ENCODE results near the gene BCL2L12. TPM values are rescaled to one million over a fixed set of nuclear protein-coding genes. Genes with fewer than 3 reads are reported as not detected.

BCL2L12 gene
- total and polyA plus RNA-seq, 2 donors (not counting 1 experiment from before 2014, with no cell fraction given) = 19.9 to 22.1 TPM

GRCh38 chr19:49651820-49652550, 13.7 kb upstream of the BCL2L12 start:
- Histone ChIP-seq H3K9ac (ENCODE audit: low read length) (no peak overlapping the region), H2AFZ (ENCODE audit: insufficient read depth, low read depth, low read length, poor library complexity, severe bottlenecking) (no peak overlapping the region), H3K9me3 (ENCODE audit: control extremely low read depth in 1 of 3, control insufficient read depth in 2 of 3, insufficient read depth in 1 of 3, low read length in 2 of 3) (peaks cover 0 to 4% (median 0%) of the 10 kb centered on the region in 3 donors), H3K4me2 (replicated peaks; ENCODE audit: low read depth, low read length, poor library complexity, severe bottlenecking) (no peak overlapping the region), H4K20me1 (ENCODE audit: control insufficient read depth, insufficient read depth, low read length, poor library complexity, severe bottlenecking) (peaks cover 52% of the 10 kb centered on the region), H3K4me1 (ENCODE audit: control insufficient read depth in 2 of 2, insufficient read depth in 2 of 2, low read length in 2 of 2) (no peaks in the 10 kb centered on the region), H3K79me2 (ENCODE audit: control insufficient read depth, insufficient read depth, low read length) (peaks cover 27% of the 10 kb centered on the region), H3K27me3 (replicated peaks in 1 of 4; ENCODE audit: control extremely low read depth in 1 of 4, control insufficient read depth in 3 of 4, insufficient read depth in 4 of 4, low read length in 3 of 4) (no peaks in the 10 kb centered on the region), H3K4me3 (ENCODE audit: control extremely low read depth in 1 of 5, extremely low read depth in 1 of 5, insufficient read depth in 1 of 5, low read depth in 2 of 5, low read length in 4 of 5) (no peak overlapping the region), H3K36me3 (replicated peaks in 1 of 2; ENCODE audit: control extremely low read depth in 1 of 2, control insufficient read depth in 1 of 2, extremely low read depth in 1 of 2, insufficient read depth in 2 of 2, low read length in 1 of 2) (peaks cover 0 to 70% of the 10 kb centered on the region in 2 experiments), H3K27ac (ENCODE audit: low read length in 2 of 2) (no peak overlapping the region)
- no peak for ATAC-seq (ENCODE audit: low read depth)
- no peak for DNase-seq
- no peak for TF ChIP-seq EZH2 (IDR thresholded peaks at IDR 0.05; ENCODE audit: borderline replicate concordance, insufficient read depth, low read depth, low read length, poor library complexity, severe bottlenecking)
- no peak for TF ChIP-seq CTCF (IDR thresholded peaks at IDR 0.05)
- 99% methylated on average over 103 of the region's 110 CpGs for WGBS (ENCODE audit: insufficient coverage)
- ChIA-PET POLR2A (no interaction called here), CTCF (no interaction called here)
- no peak overlapping the region for H3K4me3 Mint-ChIP-seq
- no peak overlapping the region for H3K27ac Mint-ChIP-seq
- H3K9me3 Mint-ChIP-seq (ENCODE audit: insufficient read depth) = no peaks in the 10 kb centered on the region
- no peaks in the 10 kb centered on the region for H3K4me1 Mint-ChIP-seq
- no peaks in the 10 kb centered on the region for H3K27me3 Mint-ChIP-seq
- intact Hi-C loops (cut with micrococcal nuclease) = no loop called here

Data from B cell (primary cell).